GM18907 (cell line): ENCODE results near the gene KANK4.
A peak's percentile ranks its signal among the peaks of the same experiment; 100 is the strongest.

ENCODE experiments used
- ATAC-seq: cut with Tn5 transposase; IDR thresholded peaks from one replicate; pipeline ENCODE4 v1.9.1; 2021; ENCODE audit warnings: mild to moderate bottlenecking, moderate library complexity; ENCODE audit not compliant: unreplicated experiment

KANK4 gene

DNA sequence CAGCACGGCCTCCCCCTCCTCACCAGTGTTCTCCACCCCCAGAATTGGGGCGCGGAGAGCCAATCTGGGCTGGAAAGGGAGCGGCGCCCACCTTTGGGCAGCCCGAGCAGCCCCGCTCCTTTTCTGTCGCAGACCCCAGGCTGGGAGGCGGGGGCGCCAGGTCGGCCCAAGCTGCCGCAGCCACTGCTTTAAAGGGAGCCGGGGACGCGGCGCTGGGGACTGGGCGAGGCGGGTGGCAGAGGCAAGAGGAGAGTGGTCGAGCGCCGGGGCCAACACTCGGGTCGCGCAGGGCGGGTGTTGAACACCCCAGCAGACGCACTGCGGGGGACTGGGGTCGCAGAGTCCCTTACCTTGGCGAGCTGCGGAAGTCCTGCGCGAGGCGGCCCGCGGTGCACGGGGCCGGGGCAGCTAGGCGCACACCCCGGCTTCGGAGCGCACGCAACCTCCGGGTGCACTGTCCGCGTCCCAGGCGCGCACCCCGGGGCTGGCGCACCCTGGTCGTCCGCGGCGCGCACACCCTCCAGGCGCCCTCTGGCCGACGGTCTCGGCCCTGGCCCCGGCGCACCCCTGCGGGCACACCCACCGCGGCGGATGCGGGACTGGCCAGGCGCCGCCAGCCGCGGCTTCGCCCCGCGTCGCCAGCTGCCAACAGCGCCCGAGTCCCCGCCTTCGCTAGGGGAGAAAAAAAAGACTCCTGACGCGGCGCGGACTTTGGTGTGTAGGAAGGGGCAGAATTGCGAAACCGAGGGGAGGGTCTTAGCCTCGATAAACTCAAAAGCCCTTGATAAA lies at the start of gene KANK4:
TSS of gene KANK4 (minus strand) at position 679 of the 789 bp plus-strand sequence. CDS start 37,870 bp downstream, outside the sequence.
- ATAC-seq = no peak

DNA sequence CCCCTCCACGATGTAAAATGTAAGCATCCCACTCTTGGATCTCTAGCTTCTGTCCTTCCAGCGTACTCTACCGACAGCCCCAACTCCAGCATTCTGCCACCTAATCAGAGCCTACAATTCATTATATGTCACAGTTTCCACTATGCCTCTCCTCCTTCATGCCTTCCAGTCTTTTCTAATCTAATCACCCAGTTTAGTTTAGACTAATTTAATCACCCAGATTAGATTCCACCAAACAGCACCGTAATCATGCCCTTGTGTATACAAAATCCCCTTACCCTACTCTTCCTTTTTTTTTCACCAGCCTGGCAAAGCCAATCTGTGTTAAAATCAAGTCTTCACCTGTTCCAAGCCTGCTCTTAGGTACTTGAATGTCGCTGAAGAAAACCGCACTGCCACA lies 49.8 kb upstream of the KANK4 start:
- no peak for ATAC-seq

- no peak for ATAC-seq
Measured at GRCh38 chr1:62367005-62367557, 47.8 kb upstream of the KANK4 start.

DNA sequence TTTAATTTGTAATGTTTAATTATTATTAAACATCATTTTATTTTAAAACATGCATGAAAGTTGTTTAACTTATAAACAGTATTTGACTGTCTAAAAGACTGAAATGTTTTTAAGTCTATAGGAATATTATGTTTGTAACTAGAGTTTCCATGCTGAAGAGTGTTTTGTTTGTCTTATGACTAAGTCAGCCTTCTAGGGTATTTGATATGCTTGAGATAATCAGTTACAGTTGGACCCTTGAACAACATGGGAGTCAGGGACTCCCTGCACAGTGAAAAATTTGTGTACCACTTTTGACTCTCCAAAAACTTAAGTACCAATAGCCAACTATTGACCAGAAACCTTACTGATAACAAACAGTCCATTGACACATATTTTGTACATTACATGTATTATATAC lies 45.5 kb upstream of the KANK4 start:
- no peak for ATAC-seq

DNA sequence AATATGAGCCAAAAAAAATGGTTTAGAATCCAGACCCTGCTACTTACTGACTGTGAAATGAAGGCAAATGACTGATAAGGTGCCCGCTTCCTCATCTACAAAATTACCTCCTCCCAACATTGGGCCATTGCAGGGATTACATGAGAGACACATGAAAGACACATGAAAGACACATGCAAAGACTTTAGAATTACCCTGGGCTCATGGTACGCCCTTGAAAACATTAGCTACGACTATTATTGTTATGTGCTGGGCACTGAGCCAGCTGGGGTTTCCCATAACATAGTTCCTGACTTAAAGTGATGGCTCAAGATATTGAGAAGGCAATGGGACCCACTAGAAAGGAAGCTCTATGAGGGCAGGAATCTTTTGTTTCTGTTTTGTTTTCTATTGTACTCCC lies 43.7 kb upstream of the KANK4 start:
- no peak for ATAC-seq

GRCh38 chr1:62362061-62362917 lies 43.1 kb upstream of the KANK4 start:
- no peak for ATAC-seq

GRCh38 chr1:62361431-62361830 lies 42.2 kb upstream of the KANK4 start:
- ATAC-seq = no peak

DNA sequence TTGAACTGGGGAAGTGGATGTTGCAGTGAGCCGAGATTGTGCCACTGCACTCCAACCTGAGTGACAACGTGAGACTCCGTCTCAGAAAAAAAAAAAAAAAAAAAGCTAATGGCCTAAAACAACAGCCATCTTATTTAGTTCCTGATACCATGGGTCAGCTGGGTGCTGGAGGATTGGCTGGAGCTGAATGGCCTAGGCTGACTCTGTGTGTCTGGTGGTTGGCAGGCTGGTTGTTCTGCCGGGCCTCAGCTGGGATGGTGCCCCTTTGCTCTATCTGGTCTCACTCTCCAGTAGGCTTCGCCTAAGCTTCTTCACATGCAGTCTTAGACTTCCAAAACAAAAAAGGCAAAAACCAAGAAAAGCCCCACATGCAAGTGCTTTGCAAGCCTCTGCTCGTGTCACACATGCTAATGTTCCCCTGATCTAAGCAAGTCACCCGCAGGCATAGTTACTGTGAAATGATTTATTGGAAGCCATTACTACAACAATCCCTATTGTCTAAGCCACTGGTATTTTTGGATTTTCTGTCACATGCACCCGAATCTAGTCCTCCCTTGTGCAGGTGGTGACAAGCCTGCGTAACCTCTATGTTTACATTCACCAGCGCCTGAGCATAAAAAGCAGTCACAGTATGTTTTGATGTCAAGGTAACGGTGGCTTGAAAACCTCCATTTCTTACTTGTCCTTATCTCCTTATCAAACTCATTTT lies 39.6 kb upstream of the KANK4 start:
- ATAC-seq = no peak

GRCh38 chr1:62357916-62358315 lies 38.7 kb upstream of the KANK4 start:
- ATAC-seq = no peak

DNA sequence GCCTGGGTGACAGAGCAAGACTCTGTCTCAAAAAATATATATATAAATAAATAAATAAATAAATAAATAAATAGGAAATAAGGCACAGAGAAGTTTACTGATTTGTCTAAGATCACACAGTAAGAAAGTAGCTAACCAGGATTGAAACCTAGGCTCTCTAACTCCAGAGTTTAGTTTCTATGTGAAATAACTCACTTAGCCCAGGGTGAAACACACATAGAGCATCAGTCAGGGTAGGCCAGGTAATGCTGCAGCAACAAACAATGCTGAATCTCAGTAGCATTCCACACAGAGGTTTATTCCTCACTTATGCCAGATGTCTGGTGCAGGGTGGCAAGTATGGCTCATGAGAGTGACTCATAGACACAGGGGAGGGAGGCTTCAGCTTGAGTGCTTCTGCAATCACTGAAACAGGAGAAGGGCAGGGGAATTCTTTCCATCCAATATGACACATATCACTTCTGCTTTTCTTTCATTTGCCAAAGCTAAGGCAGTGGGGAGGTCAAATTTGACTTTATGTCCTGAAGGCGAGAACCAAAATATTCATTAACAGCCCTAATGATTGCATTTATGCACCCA lies 37.1 kb upstream of the KANK4 start:
- peak; percentile 65 for ATAC-seq

- no peak for ATAC-seq
Measured at GRCh38 chr1:62355095-62355494, 35.9 kb upstream of the KANK4 start.

DNA sequence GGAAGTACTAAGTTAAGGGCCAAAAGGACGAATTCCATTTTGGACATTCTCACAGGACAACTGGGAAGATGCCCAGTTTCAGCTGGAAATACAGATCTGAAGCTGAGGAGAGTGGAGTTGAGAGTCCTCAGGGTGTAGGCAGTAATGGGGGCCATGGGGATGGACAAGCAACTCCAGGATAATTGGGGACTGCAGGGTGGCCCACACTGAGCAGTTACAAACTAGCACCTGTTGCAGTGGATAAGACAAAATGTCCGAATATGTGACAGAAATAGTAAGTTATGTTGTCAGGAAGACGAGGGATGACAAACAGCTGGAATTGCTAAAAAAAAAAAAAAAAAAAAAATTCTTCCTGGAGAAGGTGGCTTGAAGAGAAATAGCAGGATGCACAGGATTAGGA lies 34.6 kb upstream of the KANK4 start:
- no peak for ATAC-seq

DNA sequence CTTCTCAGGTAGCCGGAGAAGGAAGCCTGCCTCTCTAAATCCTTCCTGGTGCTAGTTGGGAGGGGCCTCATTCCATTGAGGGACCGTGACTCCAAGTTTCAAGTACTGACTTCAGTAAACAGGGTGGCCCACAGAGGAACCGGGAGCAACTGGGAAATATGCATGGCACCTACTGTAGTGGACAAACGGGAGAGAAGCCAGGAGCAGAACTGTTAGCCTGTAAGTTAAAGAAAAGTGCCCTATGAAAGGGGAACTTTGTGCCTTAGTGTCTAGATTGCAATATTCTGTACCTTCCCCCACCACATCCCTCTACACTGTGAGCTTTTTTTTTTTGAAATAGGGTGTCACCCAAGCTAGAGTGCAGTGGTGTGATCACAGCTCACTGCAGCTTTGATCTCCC lies 33.2 kb upstream of the KANK4 start:
- ATAC-seq = no peak

- no peak for ATAC-seq
Measured at GRCh38 chr1:62349470-62350233, 30.4 kb upstream of the KANK4 start.

- ATAC-seq = no peak
Measured at GRCh38 chr1:62346886-62347285, 27.7 kb upstream of the KANK4 start.

GRCh38 chr1:62343911-62344310 lies 24.7 kb upstream of the KANK4 start:
- ATAC-seq = no peak

- no peak for ATAC-seq
Measured at GRCh38 chr1:62342270-62342669, 23.0 kb upstream of the KANK4 start.

DNA sequence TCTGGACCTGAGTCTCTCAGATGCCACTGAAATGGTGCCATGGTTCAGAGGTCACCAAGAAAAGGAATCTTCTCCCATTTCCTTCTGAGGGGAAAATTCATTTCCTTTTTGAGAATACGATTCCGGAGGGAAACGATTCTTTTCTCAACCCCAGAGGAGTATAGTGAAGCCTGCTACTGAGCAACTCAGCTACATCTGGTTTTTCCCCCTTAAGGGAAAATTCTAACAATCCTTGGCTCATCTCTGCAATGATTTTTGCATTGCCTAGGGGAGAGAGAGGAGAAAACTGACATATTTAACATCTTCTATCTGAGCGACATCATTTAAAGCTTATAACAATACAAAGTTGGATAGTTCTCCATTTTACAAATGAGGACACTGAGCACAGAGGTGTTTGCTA lies 22.4 kb upstream of the KANK4 start:
- no peak for ATAC-seq

DNA sequence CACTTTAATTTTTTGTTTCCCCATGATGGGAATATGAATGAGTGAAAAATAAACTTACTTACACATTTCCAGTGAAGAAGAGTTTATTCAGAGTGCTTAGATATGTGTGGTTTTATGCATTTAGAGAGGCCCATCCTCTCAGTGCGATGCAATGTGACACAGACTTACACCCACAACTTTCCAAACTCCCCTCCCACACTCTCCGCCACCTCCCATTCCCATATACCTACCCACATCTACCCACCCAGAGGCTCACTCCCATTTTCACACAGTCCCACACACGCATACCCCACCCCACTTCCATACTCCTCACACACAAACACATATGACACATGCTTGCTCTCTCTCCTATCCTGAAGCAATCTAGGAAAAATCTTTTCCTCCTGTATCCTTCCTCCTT lies 21.9 kb upstream of the KANK4 start:
- no peak for ATAC-seq
